ENCODE measurements around the gene SLC38A10. TPM values are rescaled to one million over a fixed set of nuclear protein-coding genes. Genes with fewer than 3 reads are reported as not detected.

SLC38A10 gene
- total and polyA plus RNA-seq, 2 of the 13 experiments (the other 11 are each of a cell fraction or from before 2014, with no cell fraction given), result 23.4 to 55.8 TPM

- no peak for TF ChIP-seq GPBP1L1 (CRISPR knock-in tag; IDR thresholded peaks at IDR 0.05)
- TF ChIP-seq ZNF878 (CRISPR knock-in tag; IDR thresholded peaks at IDR 0.05), result no peak
- TF ChIP-seq MTF2 (CRISPR knock-in tag; IDR thresholded peaks at IDR 0.05; ENCODE audit: borderline replicate concordance), result 0 out of 2 replicates have a peak, but pooled peaks have one; percentile 73
- TF ChIP-seq ZGPAT (CRISPR knock-in tag; IDR thresholded peaks at IDR 0.05), result 0 out of 2 replicates have a peak, but pooled peaks have one; percentile 10
- TF ChIP-seq ZNF770 (CRISPR knock-in tag; IDR thresholded peaks at IDR 0.05), result no peak
- TF ChIP-seq CREM (IDR thresholded peaks at IDR 0.05), result no peak
- TF ChIP-seq CREM (CRISPR knock-in tag; IDR thresholded peaks at IDR 0.05), result no peak
Measured at GRCh38 chr17:81302324-81302723, 7.2 kb upstream of the SLC38A10 start (continued).

All from HepG2 (cell line).